Measurements from ENCODE around the gene GALT. TPM values are rescaled to one million over a fixed set of nuclear protein-coding genes. Genes with fewer than 3 reads are reported as not detected.

The GALT gene
- total and polyA plus RNA-seq, 2 of the 4 experiments (the other 2 are of a cell fraction) = 15.8 to 34.6 TPM

- Histone ChIP-seq H3K27ac (ENCODE audit: insufficient read depth, low read length) (no peak overlapping the region), H3K36me3 (ENCODE audit: control insufficient read depth, insufficient read depth, low read length) (no peaks in the 10 kb centered on the region), H4K20me1 (ENCODE audit: insufficient read depth, low read length) (no peaks in the 10 kb centered on the region; the same call in 1 of the 2 replicates), H3K9ac (ENCODE audit: low read depth, low read length) (no peak overlapping the region), H3K4me3 (ENCODE audit: insufficient read depth, low read depth, low read length) (no peak overlapping the region), H3K23ac (ENCODE audit: low read depth, low read length) (no peak overlapping the region), H2AFZ (replicated peaks; ENCODE audit: low read length, poor library complexity) (no peak overlapping the region), H3K9me1 (ENCODE audit: insufficient read depth, low read length) (0 out of 2 replicates have a peak, but pooled peaks cover 7% of the 10 kb centered on the region), H3K14ac (replicated peaks; ENCODE audit: low read depth, low read length) (no peak overlapping the region), H3K18ac (ENCODE audit: low read depth, low read length) (no peak overlapping the region), H3K56ac (ENCODE audit: extremely low read depth, insufficient read depth, low read length) (no peak overlapping the region), H3K4me1 (ENCODE audit: control insufficient read depth, insufficient read depth, low read length) (no peaks in the 10 kb centered on the region; the same call in 1 of the 2 replicates), H4K8ac (ENCODE audit: low read depth in 2 of 2, low read length in 2 of 2) (no peak overlapping the region), H3K27me3 (ENCODE audit: control insufficient read depth, insufficient read depth, low read length) (no peaks in the 10 kb centered on the region), H3K4ac (ENCODE audit: low read depth, low read length) (no peak overlapping the region), H2AK9ac (replicated peaks; ENCODE audit: low read depth, low read length, poor library complexity) (no peak overlapping the region), H3K9me3 (ENCODE audit: control insufficient read depth, insufficient read depth, low read length) (no peaks in the 10 kb centered on the region), H3K4me2 (ENCODE audit: low read depth, low read length) (no peak overlapping the region), H2BK5ac (ENCODE audit: low read depth, low read length, poor library complexity, severe bottlenecking) (no peak overlapping the region), H3K79me1 (ENCODE audit: low read depth in 1 of 2, low read length in 2 of 2) (no peaks in the 10 kb centered on the region), H2AK5ac (ENCODE audit: low read depth, low read length) (no peak overlapping the region), H2BK15ac (ENCODE audit: low read depth, low read length) (no peak overlapping the region), H2BK20ac (ENCODE audit: low read depth, low read length) (no peak overlapping the region), H2BK120ac (ENCODE audit: low read depth, low read length) (no peak overlapping the region), H4K91ac (ENCODE audit: insufficient read depth, low read depth, low read length) (no peak overlapping the region), H4K5ac (ENCODE audit: low read depth, low read length) (no peak overlapping the region)
- intact Hi-C loops (cut with micrococcal nuclease) = no loop called here
- TF ChIP-seq SMC3 (IDR thresholded peaks at IDR 0.05; ENCODE audit: low read depth, low read length) (no peak), CTCF (conservative IDR thresholded peaks at IDR 0.05; ENCODE audit: low read depth, low read length) (no peak), FOS (IDR thresholded peaks at IDR 0.05; ENCODE audit: low read depth, low read length) (no peak), MAFK (IDR thresholded peaks at IDR 0.05; ENCODE audit: low read depth, low read length) (no peak)
- WGBS, 2 experiments (ENCODE audit: extremely low coverage in 2 of 2, insufficient read length in 1 of 2) = no CpG with 5 or more reads among the region's 4 CpGs
- no peak for DNase-seq
- dilution Hi-C loops (cut with HindIII; ENCODE audit: low sequenced_read_pairs, unreplicated experiment) = no loop called here
- CTCF ChIA-PET = no interaction called here
- no TSS peak for BruUV-seq (replicated peaks)
- no peak for ATAC-seq (ENCODE audit: low read depth)
- POLR2A ChIA-PET (ENCODE audit: unreplicated experiment) = no interaction called here
- in situ Hi-C loops (cut with MboI; ENCODE audit: low sequenced_read_pairs) = no loop called here
Measured at GRCh38 chr9:34689116-34689470, 42.6 kb downstream of the GALT start.
